ENCODE measurements around the gene LPP. TPM values are rescaled to one million over a fixed set of nuclear protein-coding genes. Genes with fewer than 3 reads are reported as not detected.
A peak's percentile ranks its signal among the peaks of the same experiment; 100 is the strongest.

LPP gene
- total and polyA plus RNA-seq, 2 of the 13 experiments (the other 11 are each of a cell fraction or from before 2014, with no cell fraction given) = 19.2 to 29.9 TPM

DNA sequence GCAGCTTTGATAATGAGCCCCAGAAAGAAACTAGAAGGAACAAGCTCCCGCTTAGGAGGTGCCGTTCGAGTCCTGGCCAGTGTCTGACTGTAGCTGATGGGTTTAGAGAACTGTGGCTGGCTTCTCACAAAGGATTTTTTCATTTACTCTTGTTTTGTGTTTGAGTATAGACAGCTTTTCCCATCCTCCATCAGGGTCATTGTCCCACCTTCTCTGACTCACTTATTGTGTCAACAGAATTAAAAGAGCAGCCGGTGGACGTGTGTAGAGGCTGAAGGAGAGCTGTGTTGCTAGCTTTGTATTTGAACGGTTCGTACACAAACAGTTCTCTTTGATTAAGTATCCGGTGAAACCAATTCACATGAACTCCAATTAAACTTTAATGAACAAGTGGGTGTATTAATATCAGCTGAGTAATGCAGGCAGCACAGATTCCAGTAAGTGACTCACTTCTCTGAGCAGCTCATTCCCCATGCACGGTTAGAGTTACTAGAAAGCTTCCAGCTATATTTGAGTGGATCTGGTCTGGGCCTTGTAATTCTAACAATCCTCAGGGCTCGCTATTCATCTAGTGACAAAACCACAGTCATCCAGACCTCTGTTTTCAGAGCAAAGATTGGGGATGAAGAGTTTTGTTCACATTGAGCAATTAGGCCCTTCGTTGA, 141.0 kb downstream of the LPP start (continued):
- TF ChIP-seq BRCA1 (CRISPR knock-in tag; IDR thresholded peaks at IDR 0.05) = peak; percentile 89; the same call in 1 of the 2 replicates
- TF ChIP-seq GMEB2 (CRISPR knock-in tag; IDR thresholded peaks at IDR 0.05; ENCODE audit: low read depth) = no peak
- no peak for TF ChIP-seq BATF2 (CRISPR knock-in tag; IDR thresholded peaks at IDR 0.05)
- no peak for TF ChIP-seq ATAD3A (CRISPR knock-in tag; IDR thresholded peaks at IDR 0.05)
- no peak for TF ChIP-seq ZNF703 (CRISPR knock-in tag; IDR thresholded peaks at IDR 0.05; ENCODE audit: borderline replicate concordance)
- peak; percentile 73; the same call in 1 of the 2 replicates for TF ChIP-seq ZNF784 (CRISPR knock-in tag; IDR thresholded peaks at IDR 0.05; ENCODE audit: borderline replicate concordance)
- TF ChIP-seq NR3C1 (CRISPR knock-in tag; IDR thresholded peaks at IDR 0.05) = no peak
- peak; percentile 83; the same call in 1 of the 2 replicates for TF ChIP-seq ZMAT3 (CRISPR knock-in tag; conservative IDR thresholded peaks at IDR 0.05)
- TF ChIP-seq, protein P1, sequence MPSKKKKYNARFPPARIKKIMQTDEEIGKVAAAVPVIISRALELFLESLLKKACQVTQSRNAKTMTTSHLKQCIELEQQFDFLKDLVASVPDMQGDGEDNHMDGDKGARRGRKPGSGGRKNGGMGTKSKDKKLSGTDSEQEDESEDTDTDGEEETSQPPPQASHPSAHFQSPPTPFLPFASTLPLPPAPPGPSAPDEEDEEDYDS (CRISPR knock-in tag; IDR thresholded peaks at IDR 0.05) = peak; percentile 69; the same call in 1 of the 2 replicates
- TF ChIP-seq SOX13 (IDR thresholded peaks at IDR 0.05) = peak; percentile 95
- TF ChIP-seq SOX13 (CRISPR knock-in tag; conservative IDR thresholded peaks at IDR 0.05 in 1 of 2, IDR thresholded peaks at IDR 0.05 in 1 of 2) = peak in 1 of 2 experiments; percentile 98; a peak in 2 of 4 replicates
- TF ChIP-seq REXO4 (CRISPR knock-in tag; IDR thresholded peaks at IDR 0.05; ENCODE audit: borderline replicate concordance) = no peak
- no peak for TF ChIP-seq EED (CRISPR knock-in tag; IDR thresholded peaks at IDR 0.05)
- TF ChIP-seq, protein P2, sequence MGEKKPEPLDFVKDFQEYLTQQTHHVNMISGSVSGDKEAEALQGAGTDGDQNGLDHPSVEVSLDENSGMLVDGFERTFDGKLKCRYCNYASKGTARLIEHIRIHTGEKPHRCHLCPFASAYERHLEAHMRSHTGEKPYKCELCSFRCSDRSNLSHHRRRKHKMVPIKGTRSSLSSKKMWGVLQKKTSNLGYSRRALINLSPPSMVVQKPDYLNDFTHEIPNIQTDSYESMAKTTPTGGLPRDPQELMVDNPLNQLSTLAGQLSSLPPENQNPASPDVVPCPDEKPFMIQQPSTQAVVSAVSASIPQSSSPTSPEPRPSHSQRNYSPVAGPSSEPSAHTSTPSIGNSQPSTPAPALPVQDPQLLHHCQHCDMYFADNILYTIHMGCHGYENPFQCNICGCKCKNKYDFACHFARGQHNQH (CRISPR knock-in tag; IDR thresholded peaks at IDR 0.05) = peak; percentile 99
- TF ChIP-seq SAFB2 (CRISPR knock-in tag; IDR thresholded peaks at IDR 0.05; ENCODE audit: borderline replicate concordance, low read depth) = no peak; the same call in 1 of the 2 replicates
- TF ChIP-seq ZSCAN12 (CRISPR knock-in tag; IDR thresholded peaks at IDR 0.05) = no peak
- TF ChIP-seq TOE1 (CRISPR knock-in tag; IDR thresholded peaks at IDR 0.05) = no peak
- TF ChIP-seq PHF21A (CRISPR knock-in tag; IDR thresholded peaks at IDR 0.05) = peak; percentile 88
- TF ChIP-seq MAZ (IDR thresholded peaks at IDR 0.05; ENCODE audit: borderline replicate concordance, low read depth, low read length) = no peak
- TF ChIP-seq MAZ (CRISPR knock-in tag; IDR thresholded peaks at IDR 0.05; ENCODE audit: low read depth) = peak; percentile 43; the same call in 1 of the 2 replicates
- TF ChIP-seq SMYD3 (CRISPR knock-in tag; IDR thresholded peaks at IDR 0.05) = peak; percentile 62; the same call in 1 of the 2 replicates
- peak; percentile 35; the same call in 1 of the 2 replicates for TF ChIP-seq TAF1 (CRISPR knock-in tag; IDR thresholded peaks at IDR 0.05)
- TF ChIP-seq JUN (CRISPR knock-in tag; IDR thresholded peaks at IDR 0.05) = peak; percentile 99
